ENCODE measurements around the gene ZHX3. TPM values are rescaled to one million over a fixed set of nuclear protein-coding genes. Genes with fewer than 3 reads are reported as not detected.
A peak's percentile ranks its signal among the peaks of the same experiment; 100 is the strongest.

ZHX3 gene
- total and polyA plus RNA-seq, 2 of the 13 experiments (the other 11 are each of a cell fraction or from before 2014, with no cell fraction given) = 8.4 to 11.7 TPM

DNA sequence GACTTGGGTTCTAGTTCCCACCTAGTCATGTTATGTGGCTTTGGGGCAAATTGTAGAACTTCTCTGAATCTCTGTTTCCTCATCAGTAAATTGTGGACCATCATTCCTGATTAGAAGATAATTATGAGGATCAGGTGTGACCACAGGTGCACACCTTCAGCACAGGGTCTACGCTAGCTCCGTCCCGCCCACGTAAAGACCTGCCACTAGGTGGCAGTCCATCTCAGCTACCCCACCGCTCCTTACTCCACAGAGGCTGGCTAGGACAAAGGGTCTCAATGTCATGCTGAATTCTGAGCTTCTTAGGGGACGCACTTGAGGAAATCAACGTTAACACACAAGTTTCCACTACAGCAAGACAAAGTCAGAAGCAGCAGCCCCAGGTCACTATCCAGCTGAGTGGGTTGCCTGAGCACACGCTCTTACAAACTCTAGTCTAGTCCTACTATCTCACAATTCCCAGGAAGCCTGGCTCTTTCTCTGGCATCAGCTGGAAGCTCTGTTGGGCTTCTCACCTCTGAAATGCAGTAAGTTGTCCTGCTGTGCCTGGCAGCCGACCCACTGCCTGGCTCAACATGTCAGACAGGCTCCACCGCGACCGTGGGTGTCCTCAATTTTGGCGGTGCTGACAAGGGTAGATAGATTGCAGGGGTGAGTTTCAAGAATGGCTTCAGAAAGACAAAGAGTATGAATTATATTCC, 182.2 kb downstream of the ZHX3 start (continued):
- TF ChIP-seq, protein P1, sequence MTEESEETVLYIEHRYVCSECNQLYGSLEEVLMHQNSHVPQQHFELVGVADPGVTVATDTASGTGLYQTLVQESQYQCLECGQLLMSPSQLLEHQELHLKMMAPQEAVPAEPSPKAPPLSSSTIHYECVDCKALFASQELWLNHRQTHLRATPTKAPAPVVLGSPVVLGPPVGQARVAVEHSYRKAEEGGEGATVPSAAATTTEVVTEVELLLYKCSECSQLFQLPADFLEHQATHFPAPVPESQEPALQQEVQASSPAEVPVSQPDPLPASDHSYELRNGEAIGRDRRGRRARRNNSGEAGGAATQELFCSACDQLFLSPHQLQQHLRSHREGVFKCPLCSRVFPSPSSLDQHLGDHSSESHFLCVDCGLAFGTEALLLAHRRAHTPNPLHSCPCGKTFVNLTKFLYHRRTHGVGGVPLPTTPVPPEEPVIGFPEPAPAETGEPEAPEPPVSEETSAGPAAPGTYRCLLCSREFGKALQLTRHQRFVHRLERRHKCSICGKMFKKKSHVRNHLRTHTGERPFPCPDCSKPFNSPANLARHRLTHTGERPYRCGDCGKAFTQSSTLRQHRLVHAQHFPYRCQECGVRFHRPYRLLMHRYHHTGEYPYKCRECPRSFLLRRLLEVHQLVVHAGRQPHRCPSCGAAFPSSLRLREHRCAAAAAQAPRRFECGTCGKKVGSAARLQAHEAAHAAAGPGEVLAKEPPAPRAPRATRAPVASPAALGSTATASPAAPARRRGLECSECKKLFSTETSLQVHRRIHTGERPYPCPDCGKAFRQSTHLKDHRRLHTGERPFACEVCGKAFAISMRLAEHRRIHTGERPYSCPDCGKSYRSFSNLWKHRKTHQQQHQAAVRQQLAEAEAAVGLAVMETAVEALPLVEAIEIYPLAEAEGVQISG (CRISPR knock-in tag; IDR thresholded peaks at IDR 0.05) = peak; percentile 57; the same call in 1 of the 2 replicates
- TF ChIP-seq ZNF337 (CRISPR knock-in tag; IDR thresholded peaks at IDR 0.05; ENCODE audit: borderline replicate concordance, low read depth) (no peak), ZMYM4 (CRISPR knock-in tag; IDR thresholded peaks at IDR 0.05) (no peak), SATB2 (CRISPR knock-in tag; IDR thresholded peaks at IDR 0.05) (no peak), ZNF780A (CRISPR knock-in tag; IDR thresholded peaks at IDR 0.05) (no peak), SIX4 (CRISPR knock-in tag; IDR thresholded peaks at IDR 0.05) (0 out of 2 replicates have a peak, but pooled peaks have one; percentile 12), TCF7L2 (IDR thresholded peaks at IDR 0.05; ENCODE audit: low read depth, low read length) (no peak), ZNF282 (IDR thresholded peaks at IDR 0.05; ENCODE audit: partially characterized antibody) (no peak), ZNF577 (CRISPR knock-in tag; IDR thresholded peaks at IDR 0.05; ENCODE audit: borderline replicate concordance, low read depth) (no peak), ZNF530 (CRISPR knock-in tag; IDR thresholded peaks at IDR 0.05; ENCODE audit: low read depth) (no peak), SMC3 (IDR thresholded peaks at IDR 0.05; ENCODE audit: low read length) (peak; percentile 71), FOXP1 (IDR thresholded peaks at IDR 0.05) (no peak), FOXP1 (CRISPR knock-in tag; IDR thresholded peaks at IDR 0.05) (no peak)
- TF ChIP-seq, protein P2, sequence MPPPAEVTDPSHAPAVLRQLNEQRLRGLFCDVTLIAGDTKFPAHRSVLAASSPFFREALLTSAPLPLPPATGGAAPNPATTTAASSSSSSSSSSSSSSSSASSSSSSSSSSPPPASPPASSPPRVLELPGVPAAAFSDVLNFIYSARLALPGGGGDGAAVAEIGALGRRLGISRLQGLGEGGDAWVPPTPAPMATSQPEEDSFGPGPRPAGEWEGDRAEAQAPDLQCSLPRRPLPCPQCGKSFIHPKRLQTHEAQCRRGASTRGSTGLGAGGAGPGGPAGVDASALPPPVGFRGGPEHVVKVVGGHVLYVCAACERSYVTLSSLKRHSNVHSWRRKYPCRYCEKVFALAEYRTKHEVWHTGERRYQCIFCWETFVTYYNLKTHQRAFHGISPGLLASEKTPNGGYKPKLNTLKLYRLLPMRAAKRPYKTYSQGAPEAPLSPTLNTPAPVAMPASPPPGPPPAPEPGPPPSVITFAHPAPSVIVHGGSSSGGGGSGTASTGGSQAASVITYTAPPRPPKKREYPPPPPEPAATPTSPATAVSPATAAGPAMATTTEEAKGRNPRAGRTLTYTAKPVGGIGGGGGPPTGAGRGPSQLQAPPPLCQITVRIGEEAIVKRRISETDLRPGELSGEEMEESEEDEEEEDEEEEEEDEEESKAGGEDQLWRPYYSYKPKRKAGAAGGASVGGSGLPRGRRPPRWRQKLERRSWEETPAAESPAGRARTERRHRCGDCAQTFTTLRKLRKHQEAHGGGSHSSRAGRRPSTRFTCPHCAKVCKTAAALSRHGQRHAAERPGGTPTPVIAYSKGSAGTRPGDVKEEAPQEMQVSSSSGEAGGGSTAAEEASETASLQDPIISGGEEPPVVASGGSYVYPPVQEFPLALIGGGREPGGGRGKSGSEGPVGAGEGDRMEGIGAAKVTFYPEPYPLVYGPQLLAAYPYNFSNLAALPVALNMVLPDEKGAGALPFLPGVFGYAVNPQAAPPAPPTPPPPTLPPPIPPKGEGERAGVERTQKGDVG (CRISPR knock-in tag; IDR thresholded peaks at IDR 0.05; ENCODE audit: borderline replicate concordance) = no peak
- TF ChIP-seq, protein P3, sequence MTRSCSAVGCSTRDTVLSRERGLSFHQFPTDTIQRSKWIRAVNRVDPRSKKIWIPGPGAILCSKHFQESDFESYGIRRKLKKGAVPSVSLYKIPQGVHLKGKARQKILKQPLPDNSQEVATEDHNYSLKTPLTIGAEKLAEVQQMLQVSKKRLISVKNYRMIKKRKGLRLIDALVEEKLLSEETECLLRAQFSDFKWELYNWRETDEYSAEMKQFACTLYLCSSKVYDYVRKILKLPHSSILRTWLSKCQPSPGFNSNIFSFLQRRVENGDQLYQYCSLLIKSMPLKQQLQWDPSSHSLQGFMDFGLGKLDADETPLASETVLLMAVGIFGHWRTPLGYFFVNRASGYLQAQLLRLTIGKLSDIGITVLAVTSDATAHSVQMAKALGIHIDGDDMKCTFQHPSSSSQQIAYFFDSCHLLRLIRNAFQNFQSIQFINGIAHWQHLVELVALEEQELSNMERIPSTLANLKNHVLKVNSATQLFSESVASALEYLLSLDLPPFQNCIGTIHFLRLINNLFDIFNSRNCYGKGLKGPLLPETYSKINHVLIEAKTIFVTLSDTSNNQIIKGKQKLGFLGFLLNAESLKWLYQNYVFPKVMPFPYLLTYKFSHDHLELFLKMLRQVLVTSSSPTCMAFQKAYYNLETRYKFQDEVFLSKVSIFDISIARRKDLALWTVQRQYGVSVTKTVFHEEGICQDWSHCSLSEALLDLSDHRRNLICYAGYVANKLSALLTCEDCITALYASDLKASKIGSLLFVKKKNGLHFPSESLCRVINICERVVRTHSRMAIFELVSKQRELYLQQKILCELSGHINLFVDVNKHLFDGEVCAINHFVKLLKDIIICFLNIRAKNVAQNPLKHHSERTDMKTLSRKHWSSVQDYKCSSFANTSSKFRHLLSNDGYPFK (CRISPR knock-in tag; IDR thresholded peaks at IDR 0.05; ENCODE audit: borderline replicate concordance) = no peak
- TF ChIP-seq, protein P4, sequence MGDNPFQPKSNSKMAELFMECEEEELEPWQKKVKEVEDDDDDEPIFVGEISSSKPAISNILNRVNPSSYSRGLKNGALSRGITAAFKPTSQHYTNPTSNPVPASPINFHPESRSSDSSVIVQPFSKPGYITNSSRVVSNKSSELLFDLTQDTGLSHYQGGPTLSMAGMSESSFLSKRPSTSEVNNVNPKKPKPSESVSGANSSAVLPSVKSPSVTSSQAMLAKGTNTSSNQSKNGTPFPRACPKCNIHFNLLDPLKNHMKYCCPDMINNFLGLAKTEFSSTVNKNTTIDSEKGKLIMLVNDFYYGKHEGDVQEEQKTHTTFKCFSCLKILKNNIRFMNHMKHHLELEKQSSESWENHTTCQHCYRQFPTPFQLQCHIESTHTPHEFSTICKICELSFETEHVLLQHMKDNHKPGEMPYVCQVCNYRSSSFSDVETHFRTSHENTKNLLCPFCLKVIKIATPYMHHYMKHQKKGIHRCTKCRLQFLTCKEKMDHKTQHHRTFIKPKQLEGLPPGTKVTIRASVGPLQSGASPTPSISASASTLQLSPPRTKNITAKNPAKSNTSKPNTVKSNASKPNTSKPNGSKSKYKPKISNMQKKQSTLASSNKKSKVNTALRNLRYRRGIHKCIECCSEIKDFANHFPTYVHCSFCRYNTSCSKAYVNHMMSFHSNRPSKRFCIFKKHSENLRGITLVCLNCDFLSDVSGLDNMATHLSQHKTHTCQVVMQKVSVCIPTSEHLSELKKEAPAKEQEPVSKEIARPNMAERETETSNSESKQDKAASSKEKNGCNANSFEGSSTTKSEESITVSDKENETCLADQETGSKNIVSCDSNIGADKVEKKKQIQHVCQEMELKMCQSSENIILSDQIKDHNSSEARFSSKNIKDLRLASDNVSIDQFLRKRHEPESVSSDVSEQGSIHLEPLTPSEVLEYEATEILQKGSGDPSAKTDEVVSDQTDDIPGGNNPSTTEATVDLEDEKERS (CRISPR knock-in tag; IDR thresholded peaks at IDR 0.05) = no peak
